GM20431 (cell line): Measurements from ENCODE around the gene ARHGEF18.
"Not testable (repeated sequence)": the region's sequence is repeated elsewhere in the genome, so short reads cannot be mapped to it uniquely, and the experiment has no call there.

Experiments used
- in situ Hi-C: fragments of 300-500 bp; cut with MseI, MboI; formaldehyde crosslinking; loops from one replicate; pipeline ENCODE4 v1.15.0; 2020; ENCODE audit warnings: low sequenced_read_pairs; ENCODE audit not compliant: unreplicated experiment

The ARHGEF18 gene

GRCh38 chr19:7342143-7342542 is 6.6 kb upstream of the ARHGEF18 start:
- in situ Hi-C loops, result no loop called here

DNA sequence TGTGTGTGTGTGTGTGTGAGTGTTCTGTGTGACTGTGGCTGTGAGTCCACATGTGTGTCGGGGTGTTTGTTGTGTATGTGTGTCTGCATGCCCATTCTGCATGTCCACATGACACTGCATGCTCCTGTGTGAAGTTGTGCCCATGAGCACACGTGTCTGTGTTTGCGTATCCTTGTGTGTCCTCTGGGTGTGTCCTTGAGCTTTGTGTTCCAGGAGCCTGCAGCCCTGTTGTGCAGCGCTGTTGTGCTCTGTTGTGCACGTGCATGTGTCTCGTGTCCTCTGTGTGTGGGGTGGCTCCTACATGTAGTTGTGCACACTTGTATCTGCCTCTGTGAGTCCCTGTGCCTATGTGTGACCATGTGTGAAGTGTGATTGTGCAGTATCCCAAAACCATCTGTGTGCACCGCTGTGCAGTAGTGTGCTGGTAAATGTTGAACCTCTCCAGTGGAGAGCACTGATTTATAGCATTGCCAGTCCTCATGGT is 2.2 kb upstream of the ARHGEF18 start:
- in situ Hi-C loops, result no loop called here

DNA sequence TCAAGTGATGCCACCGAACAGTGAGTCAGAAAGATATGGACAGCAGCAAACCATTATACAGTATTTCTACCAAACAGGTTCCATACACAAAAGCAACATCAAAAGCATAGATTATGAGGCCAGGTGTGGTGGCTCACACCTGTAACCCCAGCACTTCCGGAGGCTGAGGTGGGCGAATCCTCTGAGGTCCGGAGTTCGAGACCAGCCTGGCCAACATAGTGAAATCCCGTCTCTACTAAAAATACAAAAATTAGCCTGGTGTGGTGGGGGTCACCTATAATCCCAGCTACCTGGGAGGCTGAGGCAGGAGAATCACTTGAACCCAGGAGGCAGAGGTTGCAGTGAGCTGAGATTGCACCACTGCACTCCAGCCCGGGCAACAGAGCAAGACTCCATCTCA is 1.7 kb upstream of the ARHGEF18 start:
- in situ Hi-C loops, result not testable (repeated sequence)

GRCh38 chr19:7349231-7349591 is 474 bp downstream of the ARHGEF18 start:
- in situ Hi-C loops, result no loop called here

DNA sequence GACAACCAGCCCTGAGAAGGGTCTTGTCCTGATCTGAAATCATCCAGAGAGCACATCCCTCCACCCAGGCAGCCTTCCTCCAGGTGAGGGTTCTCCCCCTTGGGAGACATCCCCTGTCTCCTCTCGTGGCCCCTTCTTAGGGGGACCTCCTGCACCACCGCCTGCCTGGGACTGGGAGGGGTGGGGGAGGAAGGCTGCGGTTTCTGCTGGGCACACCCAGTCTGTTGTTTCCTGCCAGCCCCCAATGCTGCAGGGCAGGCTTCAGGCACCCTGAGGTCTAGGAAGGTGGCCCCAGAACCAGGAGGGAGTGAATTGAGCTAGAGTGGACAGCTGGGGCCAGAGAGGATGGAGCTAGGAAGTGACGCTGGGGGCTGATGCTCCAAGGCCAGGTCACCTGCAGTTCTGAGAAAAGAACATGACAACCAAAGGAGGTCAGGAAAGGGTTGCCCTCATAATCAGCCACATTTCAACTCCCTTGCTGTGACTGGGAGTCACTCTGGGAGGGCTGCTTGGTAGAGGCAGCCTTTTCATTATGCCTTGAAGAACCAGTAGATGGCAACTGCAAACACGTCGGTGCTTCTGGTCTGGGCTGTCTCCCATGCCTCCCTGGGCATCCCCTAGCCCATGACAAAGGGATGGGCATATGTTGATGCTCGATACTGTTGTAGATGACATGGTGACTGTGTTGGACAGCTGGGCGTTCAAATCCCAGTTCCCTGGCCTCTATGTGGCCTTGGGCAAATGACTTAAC is 1.4 kb downstream of the ARHGEF18 start:
- in situ Hi-C loops, result no loop called here

GRCh38 chr19:7351861-7352260 is 3.1 kb downstream of the ARHGEF18 start:
- in situ Hi-C loops, result no loop called here

- in situ Hi-C loops, result no loop called here
Measured at GRCh38 chr19:7355151-7355820, 6.5 kb downstream of the ARHGEF18 start.

GRCh38 chr19:7355871-7356270 is 7.1 kb downstream of the ARHGEF18 start:
- in situ Hi-C loops, result no loop called here

DNA sequence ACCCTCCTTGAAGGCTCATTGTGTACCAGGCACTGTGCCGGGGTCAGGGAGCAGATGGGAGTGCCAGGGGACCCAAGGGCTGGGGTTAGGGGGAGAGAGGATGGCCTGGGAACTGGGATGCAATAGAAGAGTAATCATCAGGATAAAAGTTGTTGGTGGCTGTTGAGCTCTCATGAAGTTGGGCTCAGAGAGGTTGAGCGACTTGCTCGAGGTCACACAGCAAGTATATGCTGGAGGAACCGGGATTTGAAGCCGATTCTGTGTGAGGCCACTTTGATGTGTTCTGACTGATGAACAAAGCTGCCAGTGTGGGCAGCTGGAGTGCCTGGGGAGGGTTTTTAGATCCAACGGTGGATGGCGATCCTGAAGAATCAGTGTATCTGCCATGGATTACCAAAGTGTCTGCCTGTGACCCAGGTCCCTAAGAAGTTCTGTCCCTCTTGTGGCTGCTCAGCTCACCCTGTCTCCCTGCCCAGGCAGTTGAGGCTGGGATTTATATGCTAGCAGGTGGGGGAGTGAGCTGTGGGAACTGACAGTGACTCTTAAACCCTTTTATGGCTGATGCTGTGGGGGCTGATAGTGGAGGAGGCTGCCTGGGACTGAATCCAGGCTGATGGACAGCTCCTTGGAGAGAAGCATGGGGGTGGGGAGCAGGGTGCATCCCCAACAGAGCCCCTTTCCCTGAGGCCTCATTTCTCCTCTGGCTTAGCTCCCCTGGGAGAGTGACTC is 8.3 kb downstream of the ARHGEF18 start:
- in situ Hi-C loops, result no loop called here

GRCh38 chr19:7358102-7358597 is 9.4 kb downstream of the ARHGEF18 start:
- in situ Hi-C loops, result no loop called here

DNA sequence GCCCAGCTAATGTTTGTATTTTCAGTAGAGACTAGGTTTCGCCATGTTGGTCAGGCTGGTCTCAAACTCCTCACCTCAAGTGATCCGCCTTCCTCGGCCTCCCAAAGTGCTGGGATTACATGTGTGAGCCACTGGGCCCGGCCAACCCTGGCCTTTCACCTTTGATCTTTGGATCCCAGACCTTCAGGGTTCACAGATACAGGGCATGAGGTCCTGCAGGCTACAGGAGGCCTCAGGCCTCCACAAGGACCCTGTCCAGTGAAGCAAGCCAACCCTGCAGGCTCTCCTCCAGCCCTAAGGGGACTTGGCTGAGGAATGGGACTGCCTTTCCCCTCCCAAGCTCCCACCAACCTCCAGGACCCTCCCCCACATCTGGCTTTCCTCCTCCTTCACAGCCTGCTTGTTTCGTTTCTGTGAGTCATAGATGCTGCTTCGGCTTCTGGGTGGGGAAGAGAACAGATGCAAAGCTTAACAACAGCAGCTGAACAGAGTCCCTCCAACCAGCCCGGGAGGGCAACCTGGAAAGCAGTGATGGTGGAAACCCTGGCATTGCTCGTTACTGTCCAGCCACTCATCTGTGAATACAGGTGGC is 11.8 kb downstream of the ARHGEF18 start:
- in situ Hi-C loops, result no loop called here

DNA sequence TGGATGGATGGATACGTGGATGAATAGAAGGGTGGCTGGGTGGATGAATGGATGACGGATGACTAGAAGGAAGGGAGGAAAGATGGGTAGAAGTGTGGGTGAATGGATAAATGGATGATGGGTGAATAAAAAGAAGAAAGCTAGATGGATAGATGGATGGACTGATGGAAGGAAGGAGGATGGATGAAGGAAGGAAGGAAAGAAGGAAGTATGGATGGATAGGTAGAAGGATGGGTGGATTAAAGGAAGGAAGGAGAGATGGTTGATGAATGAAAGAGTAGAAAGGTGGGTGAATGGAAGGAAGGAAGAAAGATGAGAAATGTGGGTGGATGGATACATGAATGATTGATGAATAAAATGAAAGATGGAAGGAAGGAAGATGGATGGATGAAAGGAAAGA is 14.5 kb downstream of the ARHGEF18 start:
- in situ Hi-C loops, result no loop called here

- in situ Hi-C loops, result no loop called here
Measured at GRCh38 chr19:7366701-7367420, 18.1 kb downstream of the ARHGEF18 start.

- in situ Hi-C loops, result no loop called here
Measured at GRCh38 chr19:7368456-7368855, 19.7 kb downstream of the ARHGEF18 start.

DNA sequence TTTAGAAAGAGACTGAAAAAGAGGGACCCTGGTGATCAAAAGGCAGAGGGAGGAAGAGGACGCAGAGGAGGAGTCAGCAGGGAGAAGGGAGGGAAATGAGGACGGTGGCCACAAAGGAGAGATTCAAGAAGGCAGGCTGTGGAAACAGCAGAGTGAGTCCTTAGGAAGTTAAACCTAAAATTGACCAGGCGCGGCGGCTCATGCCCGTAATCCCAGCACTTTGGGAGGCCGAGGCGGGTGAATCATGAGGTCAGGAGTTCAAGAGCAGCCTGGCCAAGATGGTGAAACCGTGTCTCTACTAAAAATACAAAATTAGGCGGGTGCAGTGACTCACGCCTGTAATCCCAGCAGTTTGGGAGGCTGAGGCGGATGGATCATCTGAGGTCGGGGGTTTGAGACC is 20.1 kb downstream of the ARHGEF18 start:
- in situ Hi-C loops, result not testable (repeated sequence)

- in situ Hi-C loops, result no loop called here
Measured at GRCh38 chr19:7370546-7370945, 21.8 kb downstream of the ARHGEF18 start.

DNA sequence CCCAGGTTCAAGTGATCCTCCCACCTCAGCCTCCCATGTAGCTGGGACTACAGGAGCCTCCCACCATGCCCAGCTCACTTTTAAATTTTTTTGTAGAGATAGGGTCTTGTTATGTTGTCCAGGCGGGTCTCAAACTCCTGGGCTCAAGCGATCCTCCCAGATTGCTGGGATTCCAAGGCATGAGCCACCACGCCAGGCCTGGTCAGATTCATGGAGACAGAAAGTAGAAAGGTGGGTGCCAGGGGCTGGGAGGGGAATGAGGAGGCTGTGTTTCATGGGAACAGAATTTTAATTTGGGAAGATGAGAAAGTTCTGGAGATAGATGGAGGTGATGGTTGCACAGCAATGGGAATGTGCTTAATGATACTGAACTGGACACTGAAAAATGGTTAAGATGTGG is 22.3 kb downstream of the ARHGEF18 start:
- in situ Hi-C loops, result no loop called here

DNA sequence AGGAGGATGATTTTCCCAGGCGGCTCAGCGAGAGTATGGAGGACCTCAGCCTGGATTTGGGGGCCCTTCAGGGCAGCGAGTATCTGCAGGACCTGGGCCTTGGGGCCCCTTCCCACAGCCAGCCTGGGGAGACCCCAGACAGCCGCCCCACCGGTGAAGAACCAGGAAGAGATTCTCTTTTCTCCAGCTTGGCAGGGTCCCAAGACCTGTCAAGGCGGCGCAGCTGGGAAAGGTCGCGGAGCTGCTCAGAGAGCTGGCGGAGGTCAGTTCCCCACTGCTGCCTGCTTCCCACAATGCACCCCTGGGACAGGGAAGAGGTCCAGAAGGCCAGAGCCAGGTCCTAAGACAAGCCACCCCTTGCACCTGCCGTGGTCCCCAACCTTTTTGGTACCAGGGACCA is 24.1 kb downstream of the ARHGEF18 start:
- in situ Hi-C loops, result no loop called here

GRCh38 chr19:7373862-7374261 is 25.1 kb downstream of the ARHGEF18 start:
- in situ Hi-C loops, result no loop called here
